ENCODE data around the gene RNF220.

DNA sequence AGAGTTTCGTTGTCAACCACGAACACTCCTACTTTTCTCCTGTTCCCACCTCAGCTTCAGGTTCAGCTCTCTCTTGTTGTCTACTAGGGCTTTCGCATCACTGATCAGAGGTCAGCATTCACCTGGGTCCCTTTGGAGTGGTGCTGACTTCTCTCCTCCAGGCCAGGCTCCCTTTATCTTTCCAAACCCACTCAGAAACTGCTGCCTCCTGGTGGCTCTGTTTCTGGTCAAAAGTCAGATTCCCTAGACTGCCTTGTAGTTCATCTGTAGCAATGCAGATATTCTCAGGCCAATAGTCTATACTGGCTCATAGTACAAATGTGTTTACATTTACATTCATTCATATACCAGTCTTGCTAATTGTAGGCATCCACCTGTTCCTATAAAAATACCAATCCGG is 43.6 kb upstream of the RNF220 start:
- TF ChIP-seq, protein P1, sequence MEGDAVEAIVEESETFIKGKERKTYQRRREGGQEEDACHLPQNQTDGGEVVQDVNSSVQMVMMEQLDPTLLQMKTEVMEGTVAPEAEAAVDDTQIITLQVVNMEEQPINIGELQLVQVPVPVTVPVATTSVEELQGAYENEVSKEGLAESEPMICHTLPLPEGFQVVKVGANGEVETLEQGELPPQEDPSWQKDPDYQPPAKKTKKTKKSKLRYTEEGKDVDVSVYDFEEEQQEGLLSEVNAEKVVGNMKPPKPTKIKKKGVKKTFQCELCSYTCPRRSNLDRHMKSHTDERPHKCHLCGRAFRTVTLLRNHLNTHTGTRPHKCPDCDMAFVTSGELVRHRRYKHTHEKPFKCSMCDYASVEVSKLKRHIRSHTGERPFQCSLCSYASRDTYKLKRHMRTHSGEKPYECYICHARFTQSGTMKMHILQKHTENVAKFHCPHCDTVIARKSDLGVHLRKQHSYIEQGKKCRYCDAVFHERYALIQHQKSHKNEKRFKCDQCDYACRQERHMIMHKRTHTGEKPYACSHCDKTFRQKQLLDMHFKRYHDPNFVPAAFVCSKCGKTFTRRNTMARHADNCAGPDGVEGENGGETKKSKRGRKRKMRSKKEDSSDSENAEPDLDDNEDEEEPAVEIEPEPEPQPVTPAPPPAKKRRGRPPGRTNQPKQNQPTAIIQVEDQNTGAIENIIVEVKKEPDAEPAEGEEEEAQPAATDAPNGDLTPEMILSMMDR (IDR thresholded peaks at IDR 0.05; ENCODE audit: poor library complexity) = peak; percentile 28
- TF ChIP-seq EZH2 (IDR thresholded peaks at IDR 0.05; ENCODE audit: borderline replicate concordance) = no peak
- no peak for TF ChIP-seq EZH2phosphoT487 (IDR thresholded peaks at IDR 0.05; ENCODE audit: low read depth, severe bottlenecking, unreplicated experiment)
